GM23248 (cell line): ENCODE measurements around the gene ZNF532.

Experiments used
- EZH2 ChIP-seq: fragments of 200-600 bp; sonication (generic); IDR thresholded peaks from 2 replicates; pipeline ENCODE4 v1.6.1; 2018; ENCODE audit warnings: antibody characterized with exemption, mild to moderate bottlenecking; ENCODE audit not compliant: insufficient read depth, poor library complexity, severe bottlenecking
- EZH2phosphoT487 ChIP-seq: fragments of 200-600 bp; sonication (generic); IDR thresholded peaks from 2 replicates; pipeline ENCODE4 v1.6.1; 2018; ENCODE audit warnings: antibody characterized with exemption, moderate library complexity, mild to moderate bottlenecking, low read depth; ENCODE audit not compliant: insufficient read depth

DNA sequence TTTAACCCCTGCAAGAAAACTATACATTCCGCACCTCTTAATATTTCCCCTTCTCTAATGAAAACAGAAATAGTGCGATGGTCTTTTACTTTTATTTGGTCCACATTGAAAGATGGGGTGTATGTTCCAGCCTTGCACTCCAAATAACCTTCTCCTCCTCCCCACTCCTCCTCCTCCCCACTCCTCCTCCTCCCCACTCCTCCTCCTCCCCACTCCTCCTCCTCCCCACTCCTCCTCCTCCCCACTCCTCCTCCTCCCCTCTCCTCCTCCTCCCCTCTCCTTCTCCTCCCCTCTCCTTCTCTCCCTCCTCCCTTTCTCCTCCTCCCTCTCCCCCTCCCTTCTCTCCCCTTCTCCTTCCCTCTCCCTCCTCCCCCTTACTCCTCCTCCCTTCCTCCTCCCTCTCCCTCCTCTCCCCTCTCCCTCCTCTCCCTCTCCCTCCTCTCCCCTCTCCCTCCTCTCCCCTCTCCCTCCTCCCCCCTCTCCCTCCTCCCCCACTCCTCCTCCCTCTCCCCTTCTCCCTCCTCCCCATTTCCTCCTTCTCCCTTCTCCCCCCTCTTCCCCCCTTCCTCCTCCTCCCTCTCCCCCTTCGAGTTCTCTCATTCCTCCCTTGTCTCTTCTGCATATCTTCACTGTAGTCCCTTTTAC lies 70.4 kb downstream of the ZNF532 start:
- TF ChIP-seq EZH2 = no peak
- no peak for TF ChIP-seq EZH2phosphoT487
